Right atrium auricular region (tissue), 2 donors: ENCODE measurements around the gene NME7. TPM values are rescaled to one million over a fixed set of nuclear protein-coding genes. Genes with fewer than 3 reads are reported as not detected.
"Not testable (repeated sequence)": the region's sequence is repeated elsewhere in the genome, so short reads cannot be mapped to it uniquely, and the experiment has no call there.

Experiments
- DNase-seq: peaks from one replicate; pipeline ENCODE4 v3.0.0-alpha.2; 2019; ENCODE audit warnings: low spot score
- H3K27ac ChIP-seq, 2 donors: fragments of 200-600 bp; sonication (generic); 1 replicate in 1 of 2; 2 replicates in 1 of 2; pipeline ENCODE4 v1.5.1; 2016 to 2019
- H3K27me3 ChIP-seq, 2 donors: fragments of 200-600 bp; sonication (generic); one replicate each; pipeline versions ENCODE4 v1.5.1 to v1.6.0; 2017 to 2019
- H3K36me3 ChIP-seq: fragments of 200-600 bp; sonication (generic); one replicate; pipeline ENCODE4 v1.5.1; 2016
- H3K4me1 ChIP-seq, 2 donors: fragments of 200-600 bp; sonication (generic); one replicate each; pipeline versions ENCODE4 v1.5.1 to v1.6.0; 2017 to 2019
- H3K4me3 ChIP-seq, 2 donors: fragments of 200-600 bp; sonication (generic); 1 replicate in 1 of 2; 2 replicates in 1 of 2; pipeline ENCODE4 v1.5.1; 2017 to 2019; ENCODE audit warnings: mild to moderate bottlenecking in 1 of 2, moderate library complexity in 1 of 2
- H3K9me3 ChIP-seq, 2 donors: fragments of 200-600 bp; sonication (generic); one replicate each; pipeline ENCODE4 v1.5.1; 2019
- total RNA-seq, 2 donors: library from RNA; depleted of rRNA; stranded (reverse); fragments of >200 nt; gene quantifications; one replicate each; pipeline ENCODE4 v1.1.0, GENCODE V29; 2016
- TF ChIP-seq, protein P1 (sequence below), 2 donors: fragments of 200-600 bp; sonication (generic); IDR thresholded peaks; one replicate each; pipeline ENCODE4 v1.5.1; 2019; ENCODE audit warnings: antibody characterized with exemption in 2 of 2

Gene NME7
- total RNA-seq, 2 donors from 2014 or later: 9.1 to 10.4 TPM

- H3K27ac ChIP-seq: peak overlapping the region in 1 of 2 donors; percentile 18
- H3K27me3 ChIP-seq: no peaks in the 10 kb centered on the region
- no peaks in the 10 kb centered on the region for H3K36me3 ChIP-seq
- no peak for DNase-seq
- no peak overlapping the region for H3K4me3 ChIP-seq
- H3K9me3 ChIP-seq: no peaks in the 10 kb centered on the region
- TF ChIP-seq, protein P1, sequence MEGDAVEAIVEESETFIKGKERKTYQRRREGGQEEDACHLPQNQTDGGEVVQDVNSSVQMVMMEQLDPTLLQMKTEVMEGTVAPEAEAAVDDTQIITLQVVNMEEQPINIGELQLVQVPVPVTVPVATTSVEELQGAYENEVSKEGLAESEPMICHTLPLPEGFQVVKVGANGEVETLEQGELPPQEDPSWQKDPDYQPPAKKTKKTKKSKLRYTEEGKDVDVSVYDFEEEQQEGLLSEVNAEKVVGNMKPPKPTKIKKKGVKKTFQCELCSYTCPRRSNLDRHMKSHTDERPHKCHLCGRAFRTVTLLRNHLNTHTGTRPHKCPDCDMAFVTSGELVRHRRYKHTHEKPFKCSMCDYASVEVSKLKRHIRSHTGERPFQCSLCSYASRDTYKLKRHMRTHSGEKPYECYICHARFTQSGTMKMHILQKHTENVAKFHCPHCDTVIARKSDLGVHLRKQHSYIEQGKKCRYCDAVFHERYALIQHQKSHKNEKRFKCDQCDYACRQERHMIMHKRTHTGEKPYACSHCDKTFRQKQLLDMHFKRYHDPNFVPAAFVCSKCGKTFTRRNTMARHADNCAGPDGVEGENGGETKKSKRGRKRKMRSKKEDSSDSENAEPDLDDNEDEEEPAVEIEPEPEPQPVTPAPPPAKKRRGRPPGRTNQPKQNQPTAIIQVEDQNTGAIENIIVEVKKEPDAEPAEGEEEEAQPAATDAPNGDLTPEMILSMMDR (IDR thresholded peaks at IDR 0.05): peak in 1 of 2 donors; percentile 60
- peaks cover 0 to 10% of the 10 kb centered on the region in 2 donors for H3K4me1 ChIP-seq
These were observed 174.3 kb downstream of the NME7 start for GRCh38 chr1:169193191-169193850.

DNA sequence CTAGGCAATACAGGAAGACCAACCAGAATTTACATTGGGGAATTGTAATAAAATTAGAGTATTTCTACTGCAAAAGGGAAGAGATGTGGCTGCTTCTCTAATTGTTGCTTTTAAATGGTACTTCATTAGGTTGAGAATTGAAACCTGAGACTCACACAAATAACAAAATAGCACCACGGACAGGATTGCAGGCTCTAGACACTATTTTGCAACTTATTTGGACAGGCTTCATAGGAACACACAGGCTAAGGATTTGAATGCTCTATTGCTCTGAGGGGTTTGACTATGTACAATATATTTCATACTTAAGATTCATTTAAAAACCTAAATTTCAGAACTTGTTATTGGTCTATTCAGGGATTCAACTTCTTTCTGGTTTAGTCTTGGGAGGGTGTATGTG, 181.5 kb downstream of the NME7 start:
- no peaks in the 10 kb centered on the region for H3K4me1 ChIP-seq
- TF ChIP-seq, protein P1 (IDR thresholded peaks at IDR 0.05): no peak
- no peak for DNase-seq
- no peaks in the 10 kb centered on the region for H3K27me3 ChIP-seq
- no peak overlapping the region for H3K27ac ChIP-seq
- no peaks in the 10 kb centered on the region for H3K36me3 ChIP-seq
- H3K4me3 ChIP-seq: no peak overlapping the region
- no peaks in the 10 kb centered on the region for H3K9me3 ChIP-seq

DNA sequence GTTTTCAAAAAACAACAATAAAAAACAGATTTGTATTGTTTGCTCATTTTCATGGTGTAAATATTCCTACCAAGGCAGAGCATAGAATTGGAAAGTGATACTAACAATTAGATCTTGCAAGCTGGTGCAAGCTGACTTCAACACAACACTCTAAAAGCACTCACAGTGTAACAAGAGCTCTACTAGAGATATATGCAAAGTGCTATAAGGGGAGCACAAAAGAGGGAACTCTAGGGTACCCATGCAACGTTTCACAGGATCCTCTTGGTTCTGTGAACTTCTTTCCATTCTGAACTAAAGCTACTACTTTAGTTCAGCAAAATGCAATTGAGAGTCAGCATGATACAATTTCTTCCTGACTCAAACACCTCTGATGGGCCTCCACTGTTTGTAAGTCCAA, 182.8 kb downstream of the NME7 start:
- Histone ChIP-seq H3K4me3 (no peak overlapping the region), H3K9me3 (no peaks in the 10 kb centered on the region), H3K36me3 (no peaks in the 10 kb centered on the region), H3K4me1 (no peaks in the 10 kb centered on the region), H3K27me3 (no peaks in the 10 kb centered on the region), H3K27ac (no peak overlapping the region)
- no peak for DNase-seq
- TF ChIP-seq, protein P1 (IDR thresholded peaks at IDR 0.05): no peak

GRCh38 chr1:169180174-169180573, 187.4 kb downstream of the NME7 start:
- Histone ChIP-seq H3K36me3 (no peaks in the 10 kb centered on the region), H3K4me3 (no peak overlapping the region), H3K27ac (no peak overlapping the region), H3K27me3 (no peaks in the 10 kb centered on the region), H3K9me3 (no peaks in the 10 kb centered on the region), H3K4me1 (no peaks in the 10 kb centered on the region)
- TF ChIP-seq, protein P1 (IDR thresholded peaks at IDR 0.05): no peak
- no peak for DNase-seq

- H3K27me3 ChIP-seq, H3K9me3 ChIP-seq: not testable (repeated sequence)
These were observed 188.2 kb downstream of the NME7 start for GRCh38 chr1:169179431-169179830.

GRCh38 chr1:169175461-169175860, 192.1 kb downstream of the NME7 start:
- TF ChIP-seq, protein P1 (IDR thresholded peaks at IDR 0.05): no peak
- DNase-seq: no peak
- H3K4me3 ChIP-seq: no peak overlapping the region
- H3K4me1 ChIP-seq: no peaks in the 10 kb centered on the region
- no peaks in the 10 kb centered on the region for H3K36me3 ChIP-seq
- H3K9me3 ChIP-seq: no peaks in the 10 kb centered on the region
- no peak overlapping the region for H3K27ac ChIP-seq
- no peaks in the 10 kb centered on the region for H3K27me3 ChIP-seq

More at GRCh38 chr1:169179431-169179830, 188.2 kb downstream of the NME7 start:
- DNase-seq, H3K4me1 ChIP-seq, H3K27ac ChIP-seq, H3K4me3 ChIP-seq, H3K36me3 ChIP-seq: not testable (repeated sequence)
